PFSK-1 (cell line): ENCODE results near the gene DLGAP5.

Experiments
- FOXP2 ChIP-seq: optimal IDR thresholded peaks from 2 replicates; pipeline ENCODE3; 2011; ENCODE audit warnings: borderline replicate concordance, control low read depth, inconsistent platforms; ENCODE audit not compliant: insufficient read depth; ENCODE audit errors: extremely low read length, extremely low read depth
- POLR2AphosphoS5 ChIP-seq: IDR thresholded peaks from 2 replicates; pipeline ENCODE4 v1.6.1; 2012; ENCODE audit warnings: low read depth, mild to moderate bottlenecking, control low read depth, low read length, moderate library complexity
- REST ChIP-seq, 2 experiments: IDR thresholded peaks; 2 replicates each; pipeline versions ENCODE4 v1.6.1 to v1.8.0; 2011 to 2012; ENCODE audit warnings: low read depth in 2 of 2, low read length in 2 of 2, control low read depth in 1 of 2, inconsistent platforms in 1 of 2, mild to moderate bottlenecking in 1 of 2, moderate library complexity in 1 of 2; ENCODE audit not compliant: insufficient read depth in 1 of 2
- SIN3A ChIP-seq: IDR thresholded peaks from 2 replicates; pipeline ENCODE4 v1.6.1; 2012; ENCODE audit warnings: mild to moderate bottlenecking, low read length, moderate library complexity, borderline replicate concordance; ENCODE audit not compliant: insufficient read depth
- TAF1 ChIP-seq: IDR thresholded peaks from 2 replicates; pipeline ENCODE4 v1.6.1; 2012; ENCODE audit warnings: low read length, control low read depth, borderline replicate concordance; ENCODE audit not compliant: insufficient read depth

DLGAP5 gene

GRCh38 chr14:55098561-55098898, 92.9 kb downstream of the DLGAP5 start:
- no peak for TF ChIP-seq REST (IDR thresholded peaks at IDR 0.05; ENCODE audit: insufficient read depth in 1 of 2, low read depth in 2 of 2, low read length in 2 of 2)
- no peak for TF ChIP-seq TAF1
- no peak for TF ChIP-seq POLR2AphosphoS5
- no peak for TF ChIP-seq SIN3A
- no peak for TF ChIP-seq FOXP2
